HEK293 (cell line): ENCODE measurements around the gene MSI2.

ENCODE experiments used
- EGR2 ChIP-seq: fragments of 450-650 bp; formaldehyde crosslinking; IDR thresholded peaks from 2 replicates; pipeline ENCODE4 v1.5.1; 2016; ENCODE audit warnings: low read depth, missing biosample characterization, missing genetic modification characterization
- KLF9 ChIP-seq: fragments of 450-650 bp; formaldehyde crosslinking; IDR thresholded peaks from 2 replicates; pipeline ENCODE4 v1.5.1; 2016; ENCODE audit warnings: missing biosample characterization, missing genetic modification characterization, low read depth
- SCRT1 ChIP-seq: fragments of 450-650 bp; formaldehyde crosslinking; IDR thresholded peaks from 2 replicates; pipeline ENCODE4 v1.5.1; 2016; ENCODE audit warnings: missing biosample characterization, missing genetic modification characterization, borderline replicate concordance
- WT1 ChIP-seq: fragments of 450-650 bp; formaldehyde crosslinking; IDR thresholded peaks from 2 replicates; pipeline ENCODE4 v1.5.1; 2016; ENCODE audit warnings: missing biosample characterization, missing genetic modification characterization
- ZBTB17 ChIP-seq: fragments of 450-650 bp; formaldehyde crosslinking; IDR thresholded peaks from 2 replicates; pipeline ENCODE4 v1.5.1; 2016; ENCODE audit warnings: missing biosample characterization, missing genetic modification characterization
- ZNF311 ChIP-seq: fragments of 450-650 bp; formaldehyde crosslinking; IDR thresholded peaks from 2 replicates; pipeline ENCODE4 v1.5.1; 2017; ENCODE audit warnings: missing biosample characterization, missing genetic modification characterization, borderline replicate concordance
- ZNF354C ChIP-seq: fragments of 450-650 bp; formaldehyde crosslinking; IDR thresholded peaks from 2 replicates; pipeline ENCODE4 v1.5.1; 2016; ENCODE audit warnings: missing biosample characterization, missing genetic modification characterization, low read depth, borderline replicate concordance
- ZNF510 ChIP-seq: fragments of 450-650 bp; formaldehyde crosslinking; IDR thresholded peaks from 2 replicates; pipeline ENCODE4 v1.5.1; 2018; ENCODE audit warnings: mild to moderate bottlenecking, missing genetic modification characterization, missing biosample characterization; ENCODE audit not compliant: insufficient replicate concordance
- ZNF549 ChIP-seq: fragments of 450-650 bp; IDR thresholded peaks from 2 replicates; pipeline ENCODE4 v1.5.1; 2018; ENCODE audit warnings: missing biosample characterization, missing genetic modification characterization, mild to moderate bottlenecking, inconsistent platforms, moderate library complexity
- ZNF610 ChIP-seq: fragments of 450-650 bp; formaldehyde crosslinking; IDR thresholded peaks from 2 replicates; pipeline ENCODE4 v1.5.1; 2016; ENCODE audit warnings: missing biosample characterization, missing genetic modification characterization, borderline replicate concordance
- ZNF677 ChIP-seq: fragments of 450-650 bp; IDR thresholded peaks from 2 replicates; pipeline ENCODE4 v1.5.0; 2018; ENCODE audit warnings: missing biosample characterization, mild to moderate bottlenecking, missing genetic modification characterization, moderate library complexity
- ZNF747 ChIP-seq: fragments of 450-650 bp; formaldehyde crosslinking; IDR thresholded peaks from 2 replicates; pipeline ENCODE4 v1.5.1; 2016; ENCODE audit warnings: missing biosample characterization, missing genetic modification characterization
- ZSCAN16 ChIP-seq: fragments of 450-650 bp; formaldehyde crosslinking; IDR thresholded peaks from 2 replicates; pipeline ENCODE4 v1.5.1; 2016; ENCODE audit warnings: missing biosample characterization, missing genetic modification characterization
- TF ChIP-seq, protein P1 (sequence below): fragments of 450-650 bp; formaldehyde crosslinking; IDR thresholded peaks from 2 replicates; pipeline ENCODE4 v1.5.1; 2016; ENCODE audit warnings: missing biosample characterization, missing genetic modification characterization, borderline replicate concordance
- TF ChIP-seq, protein P2 (sequence below): fragments of 450-650 bp; formaldehyde crosslinking; IDR thresholded peaks from 2 replicates; pipeline ENCODE4 v1.5.1; 2016; ENCODE audit warnings: missing biosample characterization, missing genetic modification characterization
- TF ChIP-seq, protein P3 (sequence below): fragments of 450-650 bp; formaldehyde crosslinking; IDR thresholded peaks from 2 replicates; pipeline ENCODE4 v1.5.1; 2016; ENCODE audit warnings: missing biosample characterization, missing genetic modification characterization
- TF ChIP-seq, protein P4 (sequence below): fragments of 450-650 bp; formaldehyde crosslinking; IDR thresholded peaks from 2 replicates; pipeline ENCODE4 v1.5.1; 2017; ENCODE audit warnings: missing biosample characterization, missing genetic modification characterization
- TF ChIP-seq, protein P5 (sequence below): fragments of 450-650 bp; formaldehyde crosslinking; IDR thresholded peaks from 2 replicates; pipeline ENCODE4 v1.5.1; 2016; ENCODE audit warnings: missing biosample characterization, missing genetic modification characterization
- TF ChIP-seq, protein P6 (sequence below): fragments of 450-650 bp; formaldehyde crosslinking; IDR thresholded peaks from 2 replicates; pipeline ENCODE4 v1.5.1; 2016; ENCODE audit warnings: missing biosample characterization, missing genetic modification characterization
- TF ChIP-seq, protein P7 (sequence below): fragments of 450-650 bp; formaldehyde crosslinking; IDR thresholded peaks from 2 replicates; pipeline ENCODE4 v1.5.1; 2017; ENCODE audit warnings: missing biosample characterization, missing genetic modification characterization

MSI2 gene

DNA sequence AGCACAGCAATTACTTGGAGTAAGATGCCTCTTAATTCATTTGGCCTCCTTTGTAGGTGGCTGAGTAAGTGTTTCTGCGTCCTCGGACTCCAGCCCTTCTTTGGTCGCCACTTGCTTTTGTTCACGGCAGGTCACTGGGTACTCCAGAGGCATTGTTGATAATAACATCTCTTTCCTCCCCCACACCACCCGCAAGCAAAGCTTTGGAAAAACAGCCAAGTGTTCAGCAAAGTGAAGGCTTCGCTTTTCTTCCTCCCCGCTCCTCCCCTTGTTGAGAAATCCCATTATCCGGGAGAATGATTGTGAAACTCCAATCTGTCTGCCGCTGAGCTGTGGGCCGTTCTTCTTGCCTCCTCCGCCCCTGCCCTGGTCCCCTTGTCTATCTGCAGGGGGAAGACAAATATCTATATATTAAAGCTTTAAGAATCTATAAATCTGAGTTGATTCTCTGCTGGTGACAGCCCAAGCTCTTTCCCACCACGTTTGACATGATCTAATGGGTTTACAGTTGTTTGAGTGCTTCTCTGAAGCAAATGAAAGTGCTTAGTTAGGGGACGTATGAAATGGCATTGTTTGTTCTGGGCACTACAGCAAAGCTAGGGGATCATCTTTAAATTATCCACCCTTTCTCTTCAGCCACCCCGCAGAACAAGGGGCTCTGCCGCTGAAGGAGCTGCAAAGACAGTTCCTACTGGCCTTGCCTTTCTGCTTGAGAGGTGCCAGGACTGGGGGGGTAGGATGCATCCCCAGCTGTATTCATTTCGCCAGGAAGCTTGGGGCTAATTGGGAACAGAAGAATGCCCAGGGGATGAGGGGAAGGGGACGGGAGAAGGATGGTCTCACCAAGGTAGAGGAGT lies 321.7 kb downstream of the MSI2 start (continued):
- TF ChIP-seq, protein P1, sequence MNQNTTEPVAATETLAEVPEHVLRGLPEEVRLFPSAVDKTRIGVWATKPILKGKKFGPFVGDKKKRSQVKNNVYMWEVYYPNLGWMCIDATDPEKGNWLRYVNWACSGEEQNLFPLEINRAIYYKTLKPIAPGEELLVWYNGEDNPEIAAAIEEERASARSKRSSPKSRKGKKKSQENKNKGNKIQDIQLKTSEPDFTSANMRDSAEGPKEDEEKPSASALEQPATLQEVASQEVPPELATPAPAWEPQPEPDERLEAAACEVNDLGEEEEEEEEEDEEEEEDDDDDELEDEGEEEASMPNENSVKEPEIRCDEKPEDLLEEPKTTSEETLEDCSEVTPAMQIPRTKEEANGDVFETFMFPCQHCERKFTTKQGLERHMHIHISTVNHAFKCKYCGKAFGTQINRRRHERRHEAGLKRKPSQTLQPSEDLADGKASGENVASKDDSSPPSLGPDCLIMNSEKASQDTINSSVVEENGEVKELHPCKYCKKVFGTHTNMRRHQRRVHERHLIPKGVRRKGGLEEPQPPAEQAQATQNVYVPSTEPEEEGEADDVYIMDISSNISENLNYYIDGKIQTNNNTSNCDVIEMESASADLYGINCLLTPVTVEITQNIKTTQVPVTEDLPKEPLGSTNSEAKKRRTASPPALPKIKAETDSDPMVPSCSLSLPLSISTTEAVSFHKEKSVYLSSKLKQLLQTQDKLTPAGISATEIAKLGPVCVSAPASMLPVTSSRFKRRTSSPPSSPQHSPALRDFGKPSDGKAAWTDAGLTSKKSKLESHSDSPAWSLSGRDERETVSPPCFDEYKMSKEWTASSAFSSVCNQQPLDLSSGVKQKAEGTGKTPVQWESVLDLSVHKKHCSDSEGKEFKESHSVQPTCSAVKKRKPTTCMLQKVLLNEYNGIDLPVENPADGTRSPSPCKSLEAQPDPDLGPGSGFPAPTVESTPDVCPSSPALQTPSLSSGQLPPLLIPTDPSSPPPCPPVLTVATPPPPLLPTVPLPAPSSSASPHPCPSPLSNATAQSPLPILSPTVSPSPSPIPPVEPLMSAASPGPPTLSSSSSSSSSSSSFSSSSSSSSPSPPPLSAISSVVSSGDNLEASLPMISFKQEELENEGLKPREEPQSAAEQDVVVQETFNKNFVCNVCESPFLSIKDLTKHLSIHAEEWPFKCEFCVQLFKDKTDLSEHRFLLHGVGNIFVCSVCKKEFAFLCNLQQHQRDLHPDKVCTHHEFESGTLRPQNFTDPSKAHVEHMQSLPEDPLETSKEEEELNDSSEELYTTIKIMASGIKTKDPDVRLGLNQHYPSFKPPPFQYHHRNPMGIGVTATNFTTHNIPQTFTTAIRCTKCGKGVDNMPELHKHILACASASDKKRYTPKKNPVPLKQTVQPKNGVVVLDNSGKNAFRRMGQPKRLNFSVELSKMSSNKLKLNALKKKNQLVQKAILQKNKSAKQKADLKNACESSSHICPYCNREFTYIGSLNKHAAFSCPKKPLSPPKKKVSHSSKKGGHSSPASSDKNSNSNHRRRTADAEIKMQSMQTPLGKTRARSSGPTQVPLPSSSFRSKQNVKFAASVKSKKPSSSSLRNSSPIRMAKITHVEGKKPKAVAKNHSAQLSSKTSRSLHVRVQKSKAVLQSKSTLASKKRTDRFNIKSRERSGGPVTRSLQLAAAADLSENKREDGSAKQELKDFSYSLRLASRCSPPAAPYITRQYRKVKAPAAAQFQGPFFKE = no peak
- TF ChIP-seq ZSCAN16 (no peak), ZNF311 (tag by site-specific recombination) (no peak), ZNF354C (tag by site-specific recombination) (no peak), ZBTB17 (tag by site-specific recombination) (peak; percentile 70), KLF9 (tag by site-specific recombination) (0 out of 2 replicates have a peak, but pooled peaks have one; percentile 18), EGR2 (tag by site-specific recombination) (peak; percentile 82), ZNF610 (tag by site-specific recombination) (no peak), ZNF747 (tag by site-specific recombination) (no peak), WT1 (tag by site-specific recombination) (peak; percentile 93), SCRT1 (no peak), ZNF677 (tag by site-specific recombination) (no peak), ZNF510 (tag by site-specific recombination) (no peak), ZNF549 (tag by site-specific recombination) (no peak)
- TF ChIP-seq, protein P2, sequence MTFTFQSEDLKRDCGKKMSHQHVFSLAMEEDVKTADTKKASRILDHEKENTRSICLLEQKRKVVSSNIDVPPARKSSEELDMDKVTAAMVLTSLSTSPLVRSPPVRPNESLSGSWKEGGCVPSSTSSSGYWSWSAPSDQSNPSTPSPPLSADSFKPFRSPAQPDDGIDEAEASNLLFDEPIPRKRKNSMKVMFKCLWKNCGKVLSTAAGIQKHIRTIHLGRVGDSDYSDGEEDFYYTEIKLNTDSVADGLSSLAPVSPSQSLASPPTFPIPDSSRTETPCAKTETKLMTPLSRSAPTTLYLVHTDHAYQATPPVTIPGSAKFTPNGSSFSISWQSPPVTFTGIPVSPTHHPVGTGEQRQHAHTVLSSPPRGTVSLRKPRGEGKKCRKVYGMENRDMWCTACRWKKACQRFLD (tag by site-specific recombination) = no peak
- TF ChIP-seq, protein P3, sequence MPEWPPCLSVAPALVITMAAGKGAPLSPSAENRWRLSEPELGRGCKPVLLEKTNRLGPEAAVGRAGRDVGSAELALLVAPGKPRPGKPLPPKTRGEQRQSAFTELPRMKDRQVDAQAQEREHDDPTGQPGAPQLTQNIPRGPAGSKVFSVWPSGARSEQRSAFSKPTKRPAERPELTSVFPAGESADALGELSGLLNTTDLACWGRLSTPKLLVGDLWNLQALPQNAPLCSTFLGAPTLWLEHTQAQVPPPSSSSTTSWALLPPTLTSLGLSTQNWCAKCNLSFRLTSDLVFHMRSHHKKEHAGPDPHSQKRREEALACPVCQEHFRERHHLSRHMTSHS (tag by site-specific recombination) = peak; percentile 66; the same call in 1 of the 2 replicates
- TF ChIP-seq, protein P4, sequence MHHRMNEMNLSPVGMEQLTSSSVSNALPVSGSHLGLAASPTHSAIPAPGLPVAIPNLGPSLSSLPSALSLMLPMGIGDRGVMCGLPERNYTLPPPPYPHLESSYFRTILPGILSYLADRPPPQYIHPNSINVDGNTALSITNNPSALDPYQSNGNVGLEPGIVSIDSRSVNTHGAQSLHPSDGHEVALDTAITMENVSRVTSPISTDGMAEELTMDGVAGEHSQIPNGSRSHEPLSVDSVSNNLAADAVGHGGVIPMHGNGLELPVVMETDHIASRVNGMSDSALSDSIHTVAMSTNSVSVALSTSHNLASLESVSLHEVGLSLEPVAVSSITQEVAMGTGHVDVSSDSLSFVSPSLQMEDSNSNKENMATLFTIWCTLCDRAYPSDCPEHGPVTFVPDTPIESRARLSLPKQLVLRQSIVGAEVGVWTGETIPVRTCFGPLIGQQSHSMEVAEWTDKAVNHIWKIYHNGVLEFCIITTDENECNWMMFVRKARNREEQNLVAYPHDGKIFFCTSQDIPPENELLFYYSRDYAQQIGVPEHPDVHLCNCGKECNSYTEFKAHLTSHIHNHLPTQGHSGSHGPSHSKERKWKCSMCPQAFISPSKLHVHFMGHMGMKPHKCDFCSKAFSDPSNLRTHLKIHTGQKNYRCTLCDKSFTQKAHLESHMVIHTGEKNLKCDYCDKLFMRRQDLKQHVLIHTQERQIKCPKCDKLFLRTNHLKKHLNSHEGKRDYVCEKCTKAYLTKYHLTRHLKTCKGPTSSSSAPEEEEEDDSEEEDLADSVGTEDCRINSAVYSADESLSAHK (tag by site-specific recombination) = peak; percentile 86
- TF ChIP-seq, protein P5, sequence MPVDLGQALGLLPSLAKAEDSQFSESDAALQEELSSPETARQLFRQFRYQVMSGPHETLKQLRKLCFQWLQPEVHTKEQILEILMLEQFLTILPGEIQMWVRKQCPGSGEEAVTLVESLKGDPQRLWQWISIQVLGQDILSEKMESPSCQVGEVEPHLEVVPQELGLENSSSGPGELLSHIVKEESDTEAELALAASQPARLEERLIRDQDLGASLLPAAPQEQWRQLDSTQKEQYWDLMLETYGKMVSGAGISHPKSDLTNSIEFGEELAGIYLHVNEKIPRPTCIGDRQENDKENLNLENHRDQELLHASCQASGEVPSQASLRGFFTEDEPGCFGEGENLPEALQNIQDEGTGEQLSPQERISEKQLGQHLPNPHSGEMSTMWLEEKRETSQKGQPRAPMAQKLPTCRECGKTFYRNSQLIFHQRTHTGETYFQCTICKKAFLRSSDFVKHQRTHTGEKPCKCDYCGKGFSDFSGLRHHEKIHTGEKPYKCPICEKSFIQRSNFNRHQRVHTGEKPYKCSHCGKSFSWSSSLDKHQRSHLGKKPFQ (tag by site-specific recombination) = peak; percentile 16; the same call in 1 of the 2 replicates
- TF ChIP-seq, protein P6, sequence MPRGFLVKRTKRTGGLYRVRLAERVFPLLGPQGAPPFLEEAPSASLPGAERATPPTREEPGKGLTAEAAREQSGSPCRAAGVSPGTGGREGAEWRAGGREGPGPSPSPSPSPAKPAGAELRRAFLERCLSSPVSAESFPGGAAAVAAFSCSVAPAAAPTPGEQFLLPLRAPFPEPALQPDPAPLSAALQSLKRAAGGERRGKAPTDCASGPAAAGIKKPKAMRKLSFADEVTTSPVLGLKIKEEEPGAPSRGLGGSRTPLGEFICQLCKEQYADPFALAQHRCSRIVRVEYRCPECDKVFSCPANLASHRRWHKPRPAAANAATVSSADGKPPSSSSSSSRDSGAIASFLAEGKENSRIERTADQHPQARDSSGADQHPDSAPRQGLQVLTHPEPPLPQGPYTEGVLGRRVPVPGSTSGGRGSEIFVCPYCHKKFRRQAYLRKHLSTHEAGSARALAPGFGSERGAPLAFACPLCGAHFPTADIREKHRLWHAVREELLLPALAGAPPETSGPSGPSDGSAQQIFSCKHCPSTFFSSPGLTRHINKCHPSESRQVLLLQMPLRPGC (tag by site-specific recombination) = peak; percentile 48; the same call in 1 of the 2 replicates
- TF ChIP-seq, protein P7, sequence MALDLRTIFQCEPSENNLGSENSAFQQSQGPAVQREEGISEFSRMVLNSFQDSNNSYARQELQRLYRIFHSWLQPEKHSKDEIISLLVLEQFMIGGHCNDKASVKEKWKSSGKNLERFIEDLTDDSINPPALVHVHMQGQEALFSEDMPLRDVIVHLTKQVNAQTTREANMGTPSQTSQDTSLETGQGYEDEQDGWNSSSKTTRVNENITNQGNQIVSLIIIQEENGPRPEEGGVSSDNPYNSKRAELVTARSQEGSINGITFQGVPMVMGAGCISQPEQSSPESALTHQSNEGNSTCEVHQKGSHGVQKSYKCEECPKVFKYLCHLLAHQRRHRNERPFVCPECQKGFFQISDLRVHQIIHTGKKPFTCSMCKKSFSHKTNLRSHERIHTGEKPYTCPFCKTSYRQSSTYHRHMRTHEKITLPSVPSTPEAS = no peak
